NCI-H2107 treated with DMSO at 0.1 percent for 48 hours (cell line): Measurements from ENCODE around the gene ATP13A2.
A peak's percentile ranks its signal among the peaks of the same experiment; 100 is the strongest.

Experiments
- DNase-seq: peaks from one replicate; lab custom pipeline; 2025; ENCODE audit not compliant: unreplicated experiment; lab: John Stamatoyannopoulos, UW

ATP13A2 gene

GRCh38 chr1:16980473-16981268 is 31.1 kb downstream of the ATP13A2 start, which contains the start of gene MFAP2:
Gene MFAP2 (minus strand): TSS chr1:16980620. CDS start chr1:16978273, 2,347 bp downstream.
- no peak for DNase-seq

GRCh38 chr1:16979475-16980327 is 32.0 kb downstream of the ATP13A2 start:
- no peak for DNase-seq

DNA sequence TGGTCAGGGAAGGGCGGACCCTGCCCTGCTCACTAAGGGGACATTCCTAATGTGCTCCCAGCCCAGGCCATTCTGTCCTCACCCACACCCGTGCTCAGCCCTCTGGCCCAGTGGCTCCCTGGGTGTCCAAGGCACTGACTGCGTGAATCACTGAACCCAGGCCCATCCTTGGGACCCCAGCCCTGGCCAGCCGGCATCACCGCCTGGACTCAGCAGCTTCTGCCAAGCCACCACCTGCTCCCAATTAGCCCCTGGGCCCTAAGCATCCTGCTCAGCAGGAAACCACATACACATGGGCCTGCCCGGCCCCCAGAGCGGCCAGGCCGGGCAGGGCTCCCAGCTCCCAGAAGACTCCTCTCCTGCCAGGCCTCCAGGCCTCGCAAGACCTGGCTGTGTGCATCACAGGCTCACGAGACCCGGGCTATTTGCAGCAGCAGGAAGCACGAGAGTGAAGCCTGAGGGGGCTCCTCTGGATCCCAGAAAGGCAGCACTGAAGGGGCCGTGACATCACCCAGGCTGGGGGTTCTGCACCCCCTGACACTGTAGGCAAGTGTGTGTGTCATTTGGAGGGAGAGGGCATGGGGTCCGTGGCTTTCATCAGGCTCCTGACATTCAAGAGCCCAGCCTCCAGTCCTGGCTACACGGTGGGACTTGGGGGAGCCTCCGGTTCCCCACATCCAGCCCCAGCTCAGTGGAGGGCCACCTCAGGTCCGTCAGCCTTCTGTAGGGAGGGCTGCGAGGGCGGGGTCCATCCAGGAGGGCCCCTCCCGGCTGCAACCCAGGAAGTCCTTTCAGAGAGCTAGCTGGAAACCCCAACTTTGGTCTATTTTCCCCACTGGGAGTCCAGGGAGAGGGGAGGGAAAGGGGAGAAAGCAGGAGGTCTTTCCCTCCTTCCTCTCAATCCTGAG is 32.9 kb downstream of the ATP13A2 start:
- DNase-seq: no peak

DNA sequence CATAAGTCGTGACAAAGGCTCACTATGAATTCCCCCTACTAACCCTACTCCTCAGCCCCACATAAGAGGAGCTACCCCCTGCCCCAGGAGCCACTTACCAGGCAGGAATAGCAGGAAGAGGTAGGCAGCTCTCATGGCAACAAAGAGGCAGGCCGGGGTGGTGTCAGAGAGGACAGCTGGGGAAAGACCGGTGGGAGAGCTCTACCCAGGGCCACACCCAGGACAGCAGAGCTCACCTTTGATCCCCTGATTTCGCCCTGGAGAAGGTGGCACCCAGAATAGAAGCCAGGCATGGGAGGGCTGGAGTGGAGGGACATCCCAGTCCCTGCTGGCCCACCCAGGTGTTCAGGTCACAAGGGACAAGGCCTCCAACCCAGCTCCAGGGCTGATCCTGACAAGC is 33.6 kb downstream of the ATP13A2 start:
- no peak for DNase-seq

- DNase-seq: no peak
These were observed 34.4 kb downstream of the ATP13A2 start for GRCh38 chr1:16977377-16977776.

DNA sequence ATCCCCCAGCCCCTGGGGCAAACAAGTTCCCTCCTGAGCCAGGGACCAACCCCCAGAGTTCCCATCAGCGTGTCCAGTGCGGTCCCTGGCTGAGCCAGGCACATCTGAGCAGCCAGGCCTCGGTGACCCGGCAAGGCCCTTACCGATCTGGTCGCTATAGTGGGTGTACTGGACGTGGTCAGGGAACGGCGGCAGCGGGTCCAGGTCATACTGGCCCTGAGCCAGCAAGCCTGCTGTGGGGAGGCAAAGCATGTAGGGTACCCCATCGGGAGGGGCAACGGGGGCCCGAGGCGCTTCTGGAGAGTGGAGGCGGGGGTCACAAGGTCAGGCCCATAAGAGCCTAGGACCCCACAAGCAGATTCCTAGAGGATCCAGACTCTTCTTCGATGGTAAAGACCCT is 34.8 kb downstream of the ATP13A2 start:
- no peak for DNase-seq

- no peak for DNase-seq
These were observed 35.9 kb downstream of the ATP13A2 start for GRCh38 chr1:16975838-16976237.

DNA sequence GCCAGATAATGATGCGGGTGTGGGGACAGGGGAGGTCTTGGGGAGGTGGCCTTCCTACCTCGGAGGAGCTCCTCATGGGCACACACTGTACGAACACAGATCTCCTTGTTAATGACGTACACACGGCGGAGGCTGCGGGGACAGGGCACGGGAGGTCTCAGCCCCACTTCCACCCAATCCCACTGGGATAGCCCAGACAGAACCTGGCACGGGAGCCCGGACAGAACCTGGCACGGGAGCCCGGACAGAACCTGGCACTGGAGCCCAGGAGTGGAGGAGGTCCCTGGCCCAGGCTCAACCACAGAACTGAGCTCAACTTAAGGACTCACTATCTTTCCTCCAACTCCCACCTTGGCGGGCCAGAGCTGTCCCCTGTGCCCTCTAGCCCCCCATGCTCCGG is 36.5 kb downstream of the ATP13A2 start:
- DNase-seq: no peak

DNA sequence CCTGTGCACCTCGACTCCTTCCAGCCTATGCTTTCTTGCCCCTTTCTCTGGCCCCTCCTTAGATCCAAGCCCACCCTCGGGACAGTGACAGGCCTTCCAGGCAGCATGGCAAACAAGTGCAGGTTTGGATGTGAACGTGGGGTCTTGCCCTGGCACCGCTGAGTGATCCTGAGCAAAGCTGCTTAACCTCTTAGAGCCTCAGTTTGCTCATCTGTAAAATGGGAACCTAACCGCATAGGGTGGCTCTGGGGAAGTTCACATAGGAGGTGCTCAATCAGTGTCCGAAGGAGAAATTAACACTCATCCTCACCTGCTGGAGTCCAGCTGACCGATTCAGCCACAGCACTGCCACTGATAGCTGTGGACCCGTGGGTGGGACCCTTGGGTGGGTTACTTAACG is 38.5 kb downstream of the ATP13A2 start:
- DNase-seq: no peak

- DNase-seq: no peak
These were observed 39.4 kb downstream of the ATP13A2 start for GRCh38 chr1:16972189-16972895.

DNA sequence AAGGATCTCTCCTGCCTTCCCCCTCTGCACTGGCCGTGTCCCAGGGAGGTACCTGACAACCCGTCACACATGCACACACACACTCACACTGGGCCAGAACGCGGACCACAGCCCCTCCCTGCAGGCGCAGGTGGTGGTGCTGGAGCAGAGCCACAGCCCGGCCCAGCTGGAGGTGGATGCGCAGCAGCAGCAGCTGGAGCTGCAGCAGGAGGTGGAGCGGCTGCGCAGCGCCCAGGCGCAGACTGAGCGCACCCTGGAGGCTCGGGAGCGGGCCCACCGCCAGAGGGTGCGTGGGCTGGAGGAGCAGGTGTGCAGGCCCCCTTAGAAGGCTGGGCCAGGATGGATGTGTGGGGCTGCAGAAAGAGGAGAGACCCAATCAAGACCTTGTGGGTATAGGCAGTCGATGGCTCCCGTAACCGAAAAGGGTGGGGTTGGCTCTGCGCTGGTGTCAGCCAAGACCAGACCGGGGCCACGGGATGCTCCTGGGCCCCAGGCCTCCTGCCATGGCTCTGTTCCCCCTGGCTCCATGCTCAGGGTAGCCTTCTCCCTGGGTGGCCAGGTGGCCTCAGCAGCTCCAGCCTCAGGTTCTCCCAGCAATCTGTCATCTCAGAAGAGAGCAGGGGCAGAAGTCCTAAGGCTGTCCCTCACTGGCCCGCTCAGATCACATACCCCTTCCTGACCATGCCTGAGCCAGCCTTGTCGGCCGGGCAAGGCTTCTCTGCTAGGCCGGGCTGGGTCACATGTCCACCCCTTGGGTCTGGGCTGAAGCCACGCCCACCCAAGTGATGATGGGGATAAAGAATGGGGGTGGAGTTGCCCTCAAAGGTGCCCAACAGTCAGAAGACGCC is 40.2 kb downstream of the ATP13A2 start:
- DNase-seq: peak; percentile 50

DNA sequence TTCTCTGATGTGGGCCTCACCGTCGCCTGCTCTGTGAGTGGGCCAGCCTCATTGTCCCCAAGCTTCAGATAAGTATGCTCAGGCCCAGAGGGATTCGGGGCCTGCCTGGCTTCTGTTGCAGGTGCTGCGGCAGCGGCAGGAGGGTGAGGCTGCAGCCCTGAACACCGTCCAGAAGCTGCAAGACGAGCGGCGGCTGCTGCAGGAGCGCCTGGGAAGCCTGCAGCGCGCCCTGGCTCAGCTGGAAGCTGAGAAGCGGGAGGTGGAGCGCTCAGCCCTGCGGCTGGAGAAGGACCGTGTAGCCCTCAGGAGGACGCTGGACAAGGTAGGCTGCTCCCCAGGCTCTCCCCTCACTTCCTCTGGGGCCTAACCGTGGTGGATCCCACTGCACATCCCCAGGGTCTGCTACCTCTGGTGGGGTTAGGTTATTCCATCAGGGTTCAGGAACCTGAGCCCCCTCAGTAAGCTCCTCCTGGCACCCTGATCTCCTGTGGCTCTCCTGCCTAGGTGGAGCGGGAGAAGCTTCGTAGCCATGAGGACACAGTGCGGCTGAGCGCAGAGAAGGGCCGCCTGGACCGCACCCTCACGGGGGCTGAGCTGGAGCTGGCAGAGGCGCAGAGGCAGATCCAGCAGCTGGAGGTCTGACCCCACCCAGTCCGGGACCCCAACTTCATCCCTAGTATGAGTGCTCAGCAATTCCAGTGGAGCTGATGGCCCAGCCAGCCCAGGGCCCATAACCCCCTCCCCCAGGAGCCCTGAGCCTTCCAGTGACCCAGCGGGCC is 41.4 kb downstream of the ATP13A2 start:
- no peak for DNase-seq

- no peak for DNase-seq
These were observed 42.1 kb downstream of the ATP13A2 start for GRCh38 chr1:16969651-16970050.

DNA sequence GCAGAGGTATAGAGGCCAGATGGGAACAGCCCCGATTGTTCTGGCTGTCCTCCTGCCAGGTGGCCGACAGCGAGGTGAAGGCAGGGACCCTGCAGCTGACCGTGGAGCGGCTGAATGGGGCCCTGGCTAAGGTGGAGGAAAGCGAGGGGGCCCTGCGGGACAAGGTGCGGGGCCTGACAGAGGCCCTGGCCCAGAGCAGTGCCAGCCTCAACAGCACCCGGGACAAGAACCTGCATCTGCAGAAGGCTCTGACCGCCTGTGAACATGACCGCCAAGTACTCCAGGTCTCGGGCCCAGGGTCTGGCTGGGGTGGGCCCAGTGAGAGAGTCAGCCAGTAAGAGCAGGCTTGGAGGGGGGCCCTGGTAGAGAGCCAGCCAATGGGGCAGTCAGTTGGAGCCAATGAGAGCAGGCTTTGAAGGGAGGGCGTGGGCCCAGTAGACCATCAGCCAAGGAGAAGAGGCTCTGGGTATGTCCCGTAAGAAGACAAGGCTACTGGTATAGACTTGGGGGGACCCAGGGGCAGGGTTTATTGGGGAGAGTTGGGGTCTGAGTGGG is 42.6 kb downstream of the ATP13A2 start:
- no peak for DNase-seq

DNA sequence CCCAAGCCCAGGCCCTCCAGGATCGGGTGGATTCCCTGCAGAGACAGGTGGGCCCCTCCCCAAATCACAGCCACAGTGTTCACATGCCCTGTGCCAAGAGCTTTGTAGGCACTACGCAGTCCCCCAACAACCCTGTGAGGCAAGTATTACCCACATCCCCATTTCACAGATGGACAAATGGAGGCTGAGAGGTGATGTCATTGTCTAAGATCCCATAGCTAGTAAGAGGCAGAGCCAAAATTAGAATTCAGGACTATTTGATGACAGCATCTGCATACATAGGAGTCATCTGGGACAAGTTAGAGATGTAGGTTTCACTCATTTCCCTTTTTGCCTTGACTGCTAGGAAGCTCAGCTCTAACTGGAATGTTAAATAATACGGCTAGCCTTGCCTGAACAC is 43.4 kb downstream of the ATP13A2 start:
- no peak for DNase-seq

- no peak for DNase-seq
These were observed 43.8 kb downstream of the ATP13A2 start for GRCh38 chr1:16967962-16968361.

DNA sequence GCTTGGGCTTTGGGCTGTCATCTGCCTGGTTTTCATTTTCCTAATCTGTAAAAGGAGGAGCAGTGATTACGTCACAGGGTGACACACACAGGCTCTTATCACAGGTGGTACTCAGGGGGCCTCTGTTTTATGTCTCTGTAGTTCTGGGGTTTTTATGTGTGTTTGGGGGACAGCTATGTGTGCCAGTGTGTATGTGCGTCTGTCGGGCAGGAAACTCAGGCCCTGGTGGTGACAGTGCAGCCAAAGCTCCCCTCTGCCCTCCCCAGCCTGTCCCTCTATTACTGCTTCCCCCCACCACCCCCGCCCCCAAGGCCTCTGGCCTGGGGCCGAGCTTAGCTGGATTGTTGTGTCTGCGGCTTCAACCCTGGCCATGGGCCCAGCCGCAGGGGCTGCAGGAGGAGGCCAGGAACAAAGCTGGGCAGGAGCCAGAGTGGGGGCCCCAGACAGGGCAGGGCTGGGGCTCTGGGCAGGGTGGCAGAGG is 44.6 kb downstream of the ATP13A2 start:
- DNase-seq: no peak

DNA sequence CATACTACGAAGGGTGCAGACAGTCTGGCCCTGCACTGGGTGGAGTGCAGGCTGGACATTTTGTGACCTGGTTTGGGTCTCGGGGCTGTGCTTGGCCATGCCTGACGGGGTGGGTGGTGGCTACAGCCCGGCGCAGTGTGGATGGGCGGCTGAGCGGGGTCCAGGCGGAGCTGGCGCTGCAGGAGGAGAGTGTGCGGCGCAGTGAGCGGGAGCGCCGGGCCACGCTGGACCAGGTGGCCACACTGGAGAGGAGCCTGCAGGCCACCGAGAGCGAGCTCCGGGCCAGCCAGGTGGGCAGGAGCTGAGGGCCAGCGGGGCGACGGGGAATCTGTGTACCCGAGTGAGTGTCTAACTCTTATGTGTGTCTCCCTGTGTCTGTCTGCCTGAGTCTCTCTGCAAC is 45.4 kb downstream of the ATP13A2 start:
- DNase-seq: no peak
